Liver (tissue), 3 donors: ENCODE results near the gene NDRG4.

Experiments used
- CTCF ChIP-seq: fragments of 150-350 bp; IDR thresholded peaks from 2 replicates; pipeline ENCODE4 v1.5.1; 2017; ENCODE audit warnings: improper control_type of control experiment, low read depth, low read length; ENCODE audit not compliant: missing input control
- GABPA ChIP-seq, 2 donors: IDR thresholded peaks in 1 of 2; conservative IDR thresholded peaks in 1 of 2; 2 replicates each; pipeline ENCODE4 v1.6.1; 2016; ENCODE audit warnings: antibody characterized with exemption in 2 of 2, mild to moderate bottlenecking in 1 of 2, moderate library complexity in 1 of 2
- JUND ChIP-seq, 2 donors: IDR thresholded peaks; 2 replicates each; pipeline ENCODE4 v1.6.1; 2016; ENCODE audit warnings: antibody characterized with exemption in 2 of 2
- TAF1 ChIP-seq: conservative IDR thresholded peaks from 2 replicates; pipeline ENCODE4 v1.6.1; 2016; ENCODE audit warnings: antibody characterized with exemption, mild to moderate bottlenecking
- YY1 ChIP-seq: IDR thresholded peaks from 2 replicates; pipeline ENCODE4 v1.6.1; 2016; ENCODE audit warnings: antibody characterized with exemption, mild to moderate bottlenecking
- donor health status: healthy.
- donor health status: healthy.

- TF ChIP-seq CTCF (no peak), YY1 (no peak), TAF1 (no peak), GABPA (IDR thresholded peaks at IDR 0.05 in 1 of 2, conservative IDR thresholded peaks at IDR 0.05 in 1 of 2) (no peak), JUND (IDR thresholded peaks at IDR 0.05) (no peak)
Measured at GRCh38 chr16:58492066-58492465, 7.9 kb upstream of the NDRG4 start.
